HG03196 (cell line): ENCODE measurements around the gene PDZD2.
"Not testable (repeated sequence)": the region's sequence is repeated elsewhere in the genome, so short reads cannot be mapped to it uniquely, and the experiment has no call there.

Experiments used
- ATAC-seq: cut with Tn5 transposase; IDR thresholded peaks from one replicate; pipeline ENCODE4 v1.9.1; 2021; ENCODE audit not compliant: unreplicated experiment

Gene PDZD2

GRCh38 chr5:31688515-31689092 lies 49.7 kb downstream of the PDZD2 start:
- ATAC-seq: no peak

- not testable (repeated sequence) for ATAC-seq
Observed at GRCh38 chr5:31691408-31691807, 52.5 kb downstream of the PDZD2 start.

GRCh38 chr5:31692561-31693221 lies 53.8 kb downstream of the PDZD2 start:
- no peak for ATAC-seq

- ATAC-seq: no peak
Observed at GRCh38 chr5:31698673-31699072, 59.7 kb downstream of the PDZD2 start.

GRCh38 chr5:31701642-31702299 lies 62.8 kb downstream of the PDZD2 start:
- ATAC-seq: no peak

DNA sequence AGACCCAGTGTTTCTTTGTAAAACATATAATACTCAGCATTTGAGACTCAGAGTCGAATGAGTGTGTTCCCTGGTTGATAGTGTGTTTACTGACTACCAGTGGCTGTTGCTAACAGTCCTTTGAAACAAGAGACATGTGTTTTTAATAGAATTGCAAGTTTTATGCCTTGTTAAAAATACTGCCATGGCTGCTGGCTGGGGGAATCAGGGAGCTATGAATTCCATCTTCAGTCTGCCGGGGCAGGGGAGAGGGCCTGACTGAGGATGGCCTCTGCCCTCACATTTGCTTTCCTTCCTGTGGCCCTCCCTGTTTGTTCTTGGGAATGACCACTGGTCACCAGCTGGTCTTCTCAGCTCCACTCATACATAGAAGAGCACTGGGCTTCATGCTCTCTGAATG lies 63.8 kb downstream of the PDZD2 start:
- ATAC-seq: no peak

GRCh38 chr5:31703757-31704156 lies 64.8 kb downstream of the PDZD2 start:
- no peak for ATAC-seq

GRCh38 chr5:31706186-31706585 lies 67.3 kb downstream of the PDZD2 start:
- no peak for ATAC-seq

DNA sequence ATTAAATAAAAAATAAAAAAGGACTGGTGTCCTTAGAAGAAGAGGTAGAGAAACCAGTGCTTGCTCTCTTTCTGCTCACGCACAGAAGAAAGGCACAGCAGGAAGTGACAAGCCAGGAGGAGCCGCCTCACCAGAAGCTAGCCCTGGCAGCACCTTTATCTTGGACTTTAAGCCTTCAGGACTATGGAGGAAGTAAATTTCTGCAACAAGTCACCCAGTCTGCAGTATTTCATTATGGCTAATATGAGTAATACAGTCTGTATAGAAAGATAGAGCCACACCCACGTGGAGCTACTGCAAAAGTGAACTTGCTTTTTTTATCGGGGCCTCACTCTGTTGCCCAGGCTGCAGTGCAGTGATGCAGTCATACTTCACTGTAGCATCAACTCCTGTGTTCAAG lies 68.4 kb downstream of the PDZD2 start:
- ATAC-seq: no peak

- no peak for ATAC-seq
Observed at GRCh38 chr5:31708089-31708488, 69.2 kb downstream of the PDZD2 start.

DNA sequence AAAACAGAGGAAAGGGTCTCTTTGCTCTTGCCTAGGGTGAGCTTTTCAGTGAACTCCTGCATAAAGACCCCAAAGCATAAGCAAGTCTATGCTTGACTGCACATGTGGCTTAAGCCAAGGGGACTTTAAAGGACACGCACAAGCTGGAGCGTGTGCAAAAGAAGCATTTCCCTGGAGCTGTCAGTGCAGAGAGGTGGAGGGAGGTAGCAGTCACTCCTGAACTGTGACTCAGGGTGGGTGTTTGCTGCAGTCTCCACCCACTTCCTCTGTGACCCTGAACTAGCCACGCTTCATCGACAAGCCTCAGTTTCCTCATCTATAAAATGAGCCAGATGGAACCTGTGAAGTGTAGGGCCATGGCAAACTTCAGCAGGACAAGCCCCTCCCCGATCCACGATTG lies 72.4 kb downstream of the PDZD2 start:
- ATAC-seq: no peak

- ATAC-seq: no peak
Observed at GRCh38 chr5:31711935-31712592, 73.1 kb downstream of the PDZD2 start.

- no peak for ATAC-seq
Observed at GRCh38 chr5:31717561-31717960, 78.6 kb downstream of the PDZD2 start.

DNA sequence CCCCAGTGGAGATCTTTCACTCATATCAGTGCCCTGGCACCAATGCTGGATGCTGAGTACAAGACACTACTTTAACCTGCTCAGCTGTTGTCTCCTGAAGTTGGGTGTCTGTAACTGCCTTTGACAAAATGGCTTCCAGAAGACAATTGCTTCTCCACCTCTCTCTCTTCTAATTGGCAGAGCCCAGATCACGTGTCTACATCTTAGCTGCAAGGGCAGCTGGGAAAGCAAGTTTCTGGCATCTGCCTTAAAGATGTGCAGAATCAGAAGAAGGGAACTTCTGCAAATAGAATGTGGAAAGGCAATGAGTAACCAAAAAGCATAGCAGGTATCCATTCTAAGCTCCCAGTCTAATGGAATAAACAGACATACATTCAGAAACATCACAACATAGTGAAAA lies 81.1 kb downstream of the PDZD2 start:
- ATAC-seq: no peak

DNA sequence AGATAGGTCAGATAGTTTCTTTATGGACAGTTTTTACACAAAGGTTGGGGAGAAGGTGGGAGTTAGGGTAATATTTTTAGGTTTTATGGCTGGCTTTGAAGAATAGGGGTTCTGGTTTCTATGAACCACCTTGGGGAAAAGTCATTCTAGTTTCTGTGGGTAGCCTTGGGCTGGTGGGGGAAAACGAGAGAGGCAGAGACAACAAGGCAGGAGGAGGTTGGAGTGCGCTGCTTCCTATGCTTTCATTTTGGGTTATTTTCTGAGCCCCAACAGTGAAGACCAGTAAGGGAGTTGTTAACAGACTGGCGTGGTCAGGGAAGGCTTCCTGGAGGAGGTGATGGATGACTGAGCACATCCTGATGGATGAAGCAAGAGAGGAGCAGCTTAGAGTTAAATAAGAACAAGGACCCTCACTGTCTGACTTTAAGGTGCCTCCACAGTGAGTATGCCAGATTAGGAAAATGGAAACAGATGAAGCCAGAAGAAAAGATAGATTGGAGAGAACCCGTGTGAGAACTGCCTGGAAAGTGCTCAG lies 81.9 kb downstream of the PDZD2 start:
- no peak for ATAC-seq

DNA sequence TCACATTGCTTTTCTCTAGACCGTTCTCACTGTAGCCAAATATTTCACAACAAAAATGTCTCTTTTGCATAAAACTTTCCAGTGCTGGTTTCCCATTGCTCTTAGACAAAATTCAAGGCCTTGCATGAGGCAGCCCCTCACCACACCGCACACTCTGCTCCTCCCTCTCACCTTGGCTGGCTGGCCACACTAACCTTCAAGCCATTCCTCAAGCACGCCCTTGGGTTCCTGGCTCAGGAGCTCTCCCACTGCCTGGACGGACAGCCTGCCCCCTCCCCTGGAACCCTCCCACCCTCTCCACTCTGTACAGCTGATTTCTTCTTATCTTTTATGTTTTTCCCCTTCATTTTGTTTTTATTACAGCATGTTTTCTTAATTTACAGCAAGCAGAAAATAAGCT lies 83.2 kb downstream of the PDZD2 start:
- no peak for ATAC-seq

DNA sequence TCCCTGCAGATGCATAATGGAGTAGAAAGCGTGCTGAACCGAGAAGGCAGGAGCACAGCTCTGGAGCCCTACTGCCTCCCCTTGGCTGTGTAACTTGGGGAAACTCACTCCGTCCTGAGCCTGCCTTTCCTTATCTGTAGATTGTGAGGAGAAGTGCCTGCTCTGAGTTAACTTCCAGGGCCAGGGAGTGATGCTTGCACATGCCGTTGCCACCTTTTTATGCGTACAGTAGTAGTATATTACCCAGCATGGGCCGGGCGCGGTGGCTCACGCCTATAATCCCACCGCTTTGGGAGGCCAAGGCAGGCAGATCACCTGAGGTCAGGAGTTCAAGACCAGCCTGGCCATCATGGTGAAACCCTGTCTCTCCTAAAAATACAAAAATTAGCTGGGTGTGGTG lies 87.1 kb downstream of the PDZD2 start:
- no peak for ATAC-seq

DNA sequence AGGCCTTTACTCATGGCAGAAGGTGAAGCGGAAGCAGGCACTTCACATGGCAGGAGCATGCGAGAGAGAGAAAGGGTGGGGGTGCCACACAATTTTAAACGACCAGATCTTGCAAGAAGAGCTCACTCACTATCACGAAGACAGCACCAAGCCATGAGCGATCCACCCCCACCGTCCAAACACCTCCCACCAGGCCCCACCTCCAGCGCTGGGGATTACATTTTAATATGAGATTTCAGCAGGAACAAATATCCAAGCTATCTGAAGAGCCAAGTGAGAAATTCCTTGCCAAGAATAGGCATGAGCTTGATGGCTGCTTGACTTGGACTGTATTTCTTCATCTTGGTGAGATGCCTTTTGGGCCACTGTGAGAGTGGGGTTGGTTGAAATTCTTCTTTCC lies 88.0 kb downstream of the PDZD2 start:
- no peak for ATAC-seq

- ATAC-seq: no peak
Observed at GRCh38 chr5:31728039-31728438, 89.1 kb downstream of the PDZD2 start.

- ATAC-seq: not testable (repeated sequence)
Observed at GRCh38 chr5:31728806-31729205, 89.9 kb downstream of the PDZD2 start.

DNA sequence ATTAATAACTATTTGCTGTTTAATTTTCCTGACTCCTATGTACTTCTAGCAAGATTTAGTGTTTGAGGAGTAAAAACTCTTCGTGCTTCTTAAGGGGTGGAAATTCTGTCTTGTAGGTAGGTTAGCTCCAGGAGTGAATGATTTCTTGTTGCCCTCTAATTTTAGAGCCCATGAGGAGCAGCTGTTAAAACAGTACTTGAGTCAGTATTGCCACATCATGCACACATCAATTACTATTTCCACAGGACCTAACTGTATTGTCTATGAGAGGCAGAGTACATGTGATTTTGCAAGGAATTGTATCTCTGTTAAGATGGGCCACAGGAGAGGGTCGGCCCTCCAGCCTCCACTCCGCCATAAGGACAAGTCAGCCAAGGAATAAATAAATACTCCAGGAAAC lies 91.2 kb downstream of the PDZD2 start:
- no peak for ATAC-seq

GRCh38 chr5:31731016-31731415 lies 92.1 kb downstream of the PDZD2 start:
- no peak for ATAC-seq
